GM23338 (cell line): ENCODE data around the gene COL6A3.

Source experiments
- CREB1 ChIP-seq: fragments of 250-450 bp; sonication (Bioruptor Pico); IDR thresholded peaks from 2 replicates; pipeline ENCODE4 v1.5.0; 2020; ENCODE audit warnings: low read depth, mild to moderate bottlenecking, moderate library complexity
- EZH2 ChIP-seq: fragments of 200-600 bp; sonication (generic); IDR thresholded peaks from one replicate; pipeline ENCODE4 v1.8.0; 2017; ENCODE audit warnings: antibody characterized with exemption, mild to moderate bottlenecking, low read depth; ENCODE audit not compliant: unreplicated experiment
- EZH2phosphoT487 ChIP-seq: fragments of 200-600 bp; sonication (generic); IDR thresholded peaks from one replicate; pipeline ENCODE4 v1.8.1; 2018; ENCODE audit warnings: antibody characterized with exemption; ENCODE audit not compliant: unreplicated experiment
- JUNB ChIP-seq: IDR thresholded peaks from one replicate; pipeline ENCODE4 v1.6.1; 2016; ENCODE audit warnings: antibody characterized with exemption; ENCODE audit not compliant: unreplicated experiment
- POLR2AphosphoS5 ChIP-seq: IDR thresholded peaks from 2 replicates; pipeline ENCODE4 v1.6.1; 2016; ENCODE audit warnings: antibody characterized with exemption, low read depth
- STAT1 ChIP-seq: IDR thresholded peaks from one replicate; pipeline ENCODE4 v1.6.1; 2016; ENCODE audit warnings: antibody characterized with exemption; ENCODE audit not compliant: unreplicated experiment
- ZNF114 ChIP-seq: fragments of 250-450 bp; sonication (Bioruptor Pico); IDR thresholded peaks from 2 replicates; pipeline ENCODE4 v1.5.0; 2020; ENCODE audit warnings: mild to moderate bottlenecking, moderate library complexity
- TF ChIP-seq, protein P1 (sequence below), 2 experiments: fragments of 200-600 bp in 1 of 2; sonication (generic) in 1 of 2; conservative IDR thresholded peaks; 2 replicates each; pipeline versions ENCODE4 v1.5.1 to v1.6.1; 2016 to 2017; ENCODE audit warnings: antibody characterized with exemption in 2 of 2, low read depth in 2 of 2, mild to moderate bottlenecking in 2 of 2, moderate library complexity in 1 of 2
- TF ChIP-seq, protein P2 (sequence below): IDR thresholded peaks from one replicate; pipeline ENCODE4 v1.6.1; 2018; ENCODE audit warnings: antibody characterized with exemption; ENCODE audit not compliant: unreplicated experiment

DNA sequence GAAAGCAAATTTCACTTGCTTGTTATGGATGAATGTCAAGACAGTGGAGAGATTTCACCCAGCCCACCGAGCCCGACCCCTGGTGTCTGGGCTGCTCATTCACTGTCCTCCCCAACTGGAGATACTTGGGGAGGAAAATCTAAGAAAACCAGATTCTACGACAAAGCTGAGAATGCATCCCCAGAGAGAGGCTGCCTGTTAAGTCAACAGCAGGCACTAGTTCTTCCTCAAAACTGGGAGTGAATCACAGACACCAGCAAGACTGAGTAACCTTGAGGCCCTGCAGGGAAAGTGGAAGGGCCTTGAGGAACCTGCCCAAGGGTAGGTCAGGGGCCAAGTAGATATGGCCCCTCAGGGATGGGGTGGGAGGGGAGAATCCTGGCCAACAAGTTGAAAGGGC lies 38.9 kb upstream of the COL6A3 start:
- TF ChIP-seq, protein P1, sequence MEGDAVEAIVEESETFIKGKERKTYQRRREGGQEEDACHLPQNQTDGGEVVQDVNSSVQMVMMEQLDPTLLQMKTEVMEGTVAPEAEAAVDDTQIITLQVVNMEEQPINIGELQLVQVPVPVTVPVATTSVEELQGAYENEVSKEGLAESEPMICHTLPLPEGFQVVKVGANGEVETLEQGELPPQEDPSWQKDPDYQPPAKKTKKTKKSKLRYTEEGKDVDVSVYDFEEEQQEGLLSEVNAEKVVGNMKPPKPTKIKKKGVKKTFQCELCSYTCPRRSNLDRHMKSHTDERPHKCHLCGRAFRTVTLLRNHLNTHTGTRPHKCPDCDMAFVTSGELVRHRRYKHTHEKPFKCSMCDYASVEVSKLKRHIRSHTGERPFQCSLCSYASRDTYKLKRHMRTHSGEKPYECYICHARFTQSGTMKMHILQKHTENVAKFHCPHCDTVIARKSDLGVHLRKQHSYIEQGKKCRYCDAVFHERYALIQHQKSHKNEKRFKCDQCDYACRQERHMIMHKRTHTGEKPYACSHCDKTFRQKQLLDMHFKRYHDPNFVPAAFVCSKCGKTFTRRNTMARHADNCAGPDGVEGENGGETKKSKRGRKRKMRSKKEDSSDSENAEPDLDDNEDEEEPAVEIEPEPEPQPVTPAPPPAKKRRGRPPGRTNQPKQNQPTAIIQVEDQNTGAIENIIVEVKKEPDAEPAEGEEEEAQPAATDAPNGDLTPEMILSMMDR (conservative IDR thresholded peaks at IDR 0.05; ENCODE audit: low read depth in 2 of 2), result no peak
- TF ChIP-seq CREB1 (CRISPR knock-in tag), result no peak
- TF ChIP-seq POLR2AphosphoS5, result no peak
- no peak for TF ChIP-seq EZH2
- no peak for TF ChIP-seq EZH2phosphoT487
- no peak for TF ChIP-seq STAT1
- TF ChIP-seq, protein P2, sequence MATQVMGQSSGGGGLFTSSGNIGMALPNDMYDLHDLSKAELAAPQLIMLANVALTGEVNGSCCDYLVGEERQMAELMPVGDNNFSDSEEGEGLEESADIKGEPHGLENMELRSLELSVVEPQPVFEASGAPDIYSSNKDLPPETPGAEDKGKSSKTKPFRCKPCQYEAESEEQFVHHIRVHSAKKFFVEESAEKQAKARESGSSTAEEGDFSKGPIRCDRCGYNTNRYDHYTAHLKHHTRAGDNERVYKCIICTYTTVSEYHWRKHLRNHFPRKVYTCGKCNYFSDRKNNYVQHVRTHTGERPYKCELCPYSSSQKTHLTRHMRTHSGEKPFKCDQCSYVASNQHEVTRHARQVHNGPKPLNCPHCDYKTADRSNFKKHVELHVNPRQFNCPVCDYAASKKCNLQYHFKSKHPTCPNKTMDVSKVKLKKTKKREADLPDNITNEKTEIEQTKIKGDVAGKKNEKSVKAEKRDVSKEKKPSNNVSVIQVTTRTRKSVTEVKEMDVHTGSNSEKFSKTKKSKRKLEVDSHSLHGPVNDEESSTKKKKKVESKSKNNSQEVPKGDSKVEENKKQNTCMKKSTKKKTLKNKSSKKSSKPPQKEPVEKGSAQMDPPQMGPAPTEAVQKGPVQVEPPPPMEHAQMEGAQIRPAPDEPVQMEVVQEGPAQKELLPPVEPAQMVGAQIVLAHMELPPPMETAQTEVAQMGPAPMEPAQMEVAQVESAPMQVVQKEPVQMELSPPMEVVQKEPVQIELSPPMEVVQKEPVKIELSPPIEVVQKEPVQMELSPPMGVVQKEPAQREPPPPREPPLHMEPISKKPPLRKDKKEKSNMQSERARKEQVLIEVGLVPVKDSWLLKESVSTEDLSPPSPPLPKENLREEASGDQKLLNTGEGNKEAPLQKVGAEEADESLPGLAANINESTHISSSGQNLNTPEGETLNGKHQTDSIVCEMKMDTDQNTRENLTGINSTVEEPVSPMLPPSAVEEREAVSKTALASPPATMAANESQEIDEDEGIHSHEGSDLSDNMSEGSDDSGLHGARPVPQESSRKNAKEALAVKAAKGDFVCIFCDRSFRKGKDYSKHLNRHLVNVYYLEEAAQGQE, result no peak
- no peak for TF ChIP-seq ZNF114 (CRISPR knock-in tag)
- TF ChIP-seq JUNB, result no peak
